Neural cell (in vitro differentiated cells): ENCODE data around the gene TAS2R38. TPM values are rescaled to one million over a fixed set of nuclear protein-coding genes. Genes with fewer than 3 reads are reported as not detected.

ENCODE experiments used
- H2AFZ ChIP-seq: fragments of 200-600, 300-800 bp; sonication (generic), shearing (Covaris generic); 2 replicates; pipeline ENCODE4 v1.6.0; 2014; ENCODE audit warnings: low read depth, mild to moderate bottlenecking, antibody characterized with exemption, low read length, moderate library complexity
- H3F3A ChIP-seq: fragments of 200-600 bp; shearing (Covaris generic); 2 replicates; pipeline ENCODE4 v1.6.1; 2016; ENCODE audit warnings: mild to moderate bottlenecking, moderate library complexity, mixed read lengths, antibody characterized with exemption, low read length; ENCODE audit not compliant: insufficient read depth, poor library complexity, severe bottlenecking
- H3K27ac ChIP-seq: fragments of 200-600, 300-800 bp; sonication (generic), shearing (Covaris generic); 2 replicates; pipeline ENCODE4 v1.5.1; 2014; ENCODE audit warnings: mild to moderate bottlenecking, low read length, moderate library complexity
- H3K27me3 ChIP-seq: fragments of 300-800, 200-600 bp; sonication (generic), shearing (Covaris generic); 2 replicates; pipeline ENCODE4 v1.6.0; 2014; ENCODE audit warnings: mild to moderate bottlenecking, low read depth, low read length, moderate library complexity; ENCODE audit not compliant: insufficient read depth
- H3K36me3 ChIP-seq: fragments of 300-800, 200-600 bp; sonication (generic), shearing (Covaris generic); 2 replicates; pipeline ENCODE4 v1.5.1; 2014; ENCODE audit warnings: mild to moderate bottlenecking, antibody characterized with exemption, low read length, moderate library complexity; ENCODE audit not compliant: insufficient read depth
- H3K4me2 ChIP-seq: fragments of 300-800, 200-600 bp; sonication (generic), shearing (Covaris generic); 2 replicates; pipeline ENCODE4 v1.6.0; 2014; ENCODE audit warnings: mild to moderate bottlenecking, low read length
- H3K4me3 ChIP-seq: fragments of 300-800, 200-600 bp; sonication (generic), shearing (Covaris generic); 2 replicates; pipeline ENCODE4 v1.5.1; 2014; ENCODE audit warnings: mild to moderate bottlenecking, low read length, moderate library complexity
- H3K79me2 ChIP-seq: fragments of 200-600 bp; shearing (Covaris generic); replicated peaks from 2 replicates; pipeline ENCODE4 v1.6.0; 2014; ENCODE audit warnings: mild to moderate bottlenecking, low read length, moderate library complexity; ENCODE audit not compliant: insufficient read depth
- H3K9ac ChIP-seq: fragments of 300-800, 200-600 bp; sonication (generic), shearing (Covaris generic); 2 replicates; pipeline ENCODE4 v1.6.1; 2016; ENCODE audit warnings: mild to moderate bottlenecking, low read length, mixed read lengths
- H3K9me2 ChIP-seq: fragments of 200-600 bp; shearing (Covaris generic); 2 replicates; pipeline ENCODE4 v1.6.1; 2016; ENCODE audit warnings: mild to moderate bottlenecking, low read length, mixed read lengths; ENCODE audit not compliant: insufficient read depth
- H3K9me3 ChIP-seq: fragments of 200-600, 300-800 bp; sonication (generic), shearing (Covaris generic); 2 replicates; pipeline ENCODE4 v1.6.1; 2016; ENCODE audit warnings: mild to moderate bottlenecking, mixed run types, low read length, moderate library complexity, mixed read lengths
- H4K20me1 ChIP-seq: fragments of 200-600 bp; shearing (Covaris generic); 2 replicates; pipeline ENCODE4 v1.6.1; 2016; ENCODE audit warnings: mild to moderate bottlenecking, mixed run types; ENCODE audit not compliant: insufficient read depth
- EP300 ChIP-seq: fragments of 450-650 bp; conservative IDR thresholded peaks from 2 replicates; pipeline ENCODE4 v1.6.1; 2014; ENCODE audit warnings: antibody characterized with exemption, mild to moderate bottlenecking, moderate library complexity; ENCODE audit not compliant: poor library complexity, severe bottlenecking
- EZH2 ChIP-seq: fragments of 200-600, 300-800 bp; shearing (Covaris generic), sonication (generic); IDR thresholded peaks from 2 replicates; pipeline ENCODE4 v1.6.1; 2014; ENCODE audit warnings: antibody characterized with exemption, low read length, borderline replicate concordance, mild to moderate bottlenecking; ENCODE audit not compliant: insufficient read depth, poor library complexity, severe bottlenecking
- MXI1 ChIP-seq: fragments of 450-650 bp; conservative IDR thresholded peaks from 2 replicates; pipeline ENCODE4 v1.6.1; 2014; ENCODE audit warnings: antibody characterized with exemption, mild to moderate bottlenecking; ENCODE audit not compliant: poor library complexity, severe bottlenecking
- POLR2AphosphoS5 ChIP-seq: IDR thresholded peaks from 2 replicates; pipeline ENCODE4 v1.6.1; 2012
- RAD21 ChIP-seq: fragments of 450-650 bp; conservative IDR thresholded peaks from 2 replicates; pipeline ENCODE4 v1.6.1; 2014; ENCODE audit warnings: antibody characterized with exemption, mild to moderate bottlenecking, moderate library complexity
- REST ChIP-seq: IDR thresholded peaks from 2 replicates; pipeline ENCODE4 v1.6.1; 2012; ENCODE audit warnings: borderline replicate concordance
- SMC3 ChIP-seq: fragments of 450-650 bp; conservative IDR thresholded peaks from 2 replicates; pipeline ENCODE4 v1.6.1; 2014; ENCODE audit warnings: antibody characterized with exemption, mild to moderate bottlenecking, moderate library complexity; ENCODE audit not compliant: poor library complexity
- TAF1 ChIP-seq: IDR thresholded peaks from 2 replicates; pipeline ENCODE4 v1.6.1; 2012; ENCODE audit warnings: low read depth
- polyA plus RNA-seq: library from polyadenylated mRNA; depleted of rRNA; stranded (reverse); fragments of >200 nt; gene quantifications from 2 replicates; pipeline ENCODE4 v1.2.3, GENCODE V29; 2014
- TF ChIP-seq, protein P1 (sequence below): fragments of 450-650 bp; IDR thresholded peaks from 2 replicates; pipeline ENCODE4 v1.5.1; 2014; ENCODE audit warnings: antibody characterized with exemption, mild to moderate bottlenecking, moderate library complexity; ENCODE audit not compliant: poor library complexity, severe bottlenecking

Gene TAS2R38
- polyA plus RNA-seq, 1 donor from 2014 or later, result not detected

GRCh38 chr7:142010952-142011548 is 37.5 kb upstream of the TAS2R38 start:
- Histone ChIP-seq H3K36me3 (no peaks in the 10 kb centered on the region), H3K9me2 (no peaks in the 10 kb centered on the region), H4K20me1 (no peaks in the 10 kb centered on the region), H3K4me3 (no peak overlapping the region), H3F3A (no peaks in the 10 kb centered on the region), H3K9ac (no peak overlapping the region), H2AFZ (no peak overlapping the region), H3K27ac (no peak overlapping the region), H3K79me2 (no peaks in the 10 kb centered on the region), H3K9me3 (no peaks in the 10 kb centered on the region), H3K27me3 (no peaks in the 10 kb centered on the region), H3K4me2 (no peak overlapping the region)
- no peak for TF ChIP-seq EP300
- TF ChIP-seq, protein P1, sequence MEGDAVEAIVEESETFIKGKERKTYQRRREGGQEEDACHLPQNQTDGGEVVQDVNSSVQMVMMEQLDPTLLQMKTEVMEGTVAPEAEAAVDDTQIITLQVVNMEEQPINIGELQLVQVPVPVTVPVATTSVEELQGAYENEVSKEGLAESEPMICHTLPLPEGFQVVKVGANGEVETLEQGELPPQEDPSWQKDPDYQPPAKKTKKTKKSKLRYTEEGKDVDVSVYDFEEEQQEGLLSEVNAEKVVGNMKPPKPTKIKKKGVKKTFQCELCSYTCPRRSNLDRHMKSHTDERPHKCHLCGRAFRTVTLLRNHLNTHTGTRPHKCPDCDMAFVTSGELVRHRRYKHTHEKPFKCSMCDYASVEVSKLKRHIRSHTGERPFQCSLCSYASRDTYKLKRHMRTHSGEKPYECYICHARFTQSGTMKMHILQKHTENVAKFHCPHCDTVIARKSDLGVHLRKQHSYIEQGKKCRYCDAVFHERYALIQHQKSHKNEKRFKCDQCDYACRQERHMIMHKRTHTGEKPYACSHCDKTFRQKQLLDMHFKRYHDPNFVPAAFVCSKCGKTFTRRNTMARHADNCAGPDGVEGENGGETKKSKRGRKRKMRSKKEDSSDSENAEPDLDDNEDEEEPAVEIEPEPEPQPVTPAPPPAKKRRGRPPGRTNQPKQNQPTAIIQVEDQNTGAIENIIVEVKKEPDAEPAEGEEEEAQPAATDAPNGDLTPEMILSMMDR, result no peak
- no peak for TF ChIP-seq RAD21
- no peak for TF ChIP-seq EZH2
- TF ChIP-seq POLR2AphosphoS5, result no peak
- TF ChIP-seq SMC3, result no peak
- no peak for TF ChIP-seq MXI1
- no peak for TF ChIP-seq TAF1
- no peak for TF ChIP-seq REST

DNA sequence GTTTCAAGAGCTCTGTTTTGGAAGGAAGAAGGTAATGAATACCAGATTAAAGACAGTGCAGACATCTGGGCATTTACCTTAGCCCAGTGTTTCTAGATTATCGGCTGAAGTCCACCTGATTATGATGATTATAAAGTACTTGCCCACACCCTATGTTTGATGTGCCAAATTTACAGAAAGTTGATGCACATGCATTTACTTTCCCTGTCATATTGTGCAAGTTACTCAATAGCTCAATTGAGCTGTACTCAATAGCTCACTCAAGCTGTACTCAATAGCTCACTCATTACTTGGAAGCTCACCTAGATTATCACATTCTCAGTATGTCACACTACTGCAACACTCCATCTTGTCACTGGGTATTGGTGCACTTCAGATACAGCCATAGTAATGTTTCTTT is 35.6 kb upstream of the TAS2R38 start:
- no peaks in the 10 kb centered on the region for H3K36me3 ChIP-seq
- TF ChIP-seq EP300 (no peak), SMC3 (no peak), MXI1 (no peak), EZH2 (no peak), TAF1 (no peak), RAD21 (no peak), REST (no peak)
- TF ChIP-seq, protein P1, result no peak
- no peak overlapping the region for H3K9ac ChIP-seq
- H3K4me2 ChIP-seq, result no peak overlapping the region
- no peaks in the 10 kb centered on the region for H4K20me1 ChIP-seq
- no peak overlapping the region for H3K4me3 ChIP-seq
- no peaks in the 10 kb centered on the region for H3K79me2 ChIP-seq
- H3K27me3 ChIP-seq, result no peaks in the 10 kb centered on the region
- H3K9me3 ChIP-seq, result no peaks in the 10 kb centered on the region
- H3K27ac ChIP-seq, result no peak overlapping the region
- H2AFZ ChIP-seq, result no peak overlapping the region
- H3K9me2 ChIP-seq, result no peaks in the 10 kb centered on the region
- H3F3A ChIP-seq, result no peaks in the 10 kb centered on the region
